Left lung (tissue), 10 donors: Measurements from ENCODE around the gene GPBAR1. TPM values are rescaled to one million over a fixed set of nuclear protein-coding genes. Genes with fewer than 3 reads are reported as not detected.

Source experiments
- ATAC-seq: fragments of 200-7000 bp; cut with Tn5 transposase; one replicate; pipeline ENCODE4 v1.9.1; 2020; ENCODE audit warnings: moderate library complexity
- DNase-seq, 4 donors: peaks; one replicate each; pipeline ENCODE4 v3.0.0-alpha.2; 2013 to 2020
- H3K27ac ChIP-seq, 2 donors: fragments of 200-600 bp; sonication (generic) in 1 of 2; one replicate each; pipeline versions ENCODE4 v1.5.0 to v1.8.0; 2020 to 2021
- H3K27me3 ChIP-seq, 2 donors: fragments of 200-600 bp; sonication (generic) in 1 of 2; one replicate each; pipeline versions ENCODE4 v1.5.0 to v1.8.0; 2020 to 2021
- H3K36me3 ChIP-seq, 2 donors: fragments of 200-600 bp; sonication (generic) in 1 of 2; one replicate each; pipeline versions ENCODE4 v1.5.0 to v1.8.0; 2020 to 2021
- H3K4me1 ChIP-seq, 2 donors: fragments of 200-600 bp; one replicate each; pipeline ENCODE4 v1.8.0; 2021
- H3K4me3 ChIP-seq, 2 donors: fragments of 200-600 bp; sonication (generic) in 1 of 2; one replicate each; pipeline versions ENCODE4 v1.5.0 to v1.8.0; 2020 to 2021; ENCODE audit warnings: mild to moderate bottlenecking in 1 of 2
- H3K9me3 ChIP-seq, 2 donors: fragments of 200-600 bp; sonication (generic) in 1 of 2; one replicate each; pipeline versions ENCODE4 v1.5.0 to v1.8.0; 2020 to 2021
- intact Hi-C, 2 donors: fragments of 100-400 bp; cut with DNase I; formaldehyde crosslinking; loops; one replicate each; pipeline versions ENCODE4 v1.11.2 to v1.14.2; 2022
- polyA plus RNA-seq, 6 donors: library from polyadenylated mRNA; unstranded; fragments of 120-200 nt; gene quantifications; one replicate each; pipeline ENCODE4 v1.2.1, GENCODE V29; 2013; ENCODE audit not compliant: insufficient read length in 6 of 6
- total RNA-seq, 2 donors: library from RNA; stranded (reverse); fragmentation: NEBNext Ultra II Directional; extraction: Animal tissue kit (Norgen Biotek cat#: 25700); gene quantifications; one replicate each; pipeline ENCODE4 v1.2.1, GENCODE V29; 2021
- TF ChIP-seq, protein P1 (sequence below), 2 donors: fragments of 200-600 bp; sonication (generic) in 1 of 2; IDR thresholded peaks; one replicate each; pipeline versions ENCODE4 v1.5.0 to v1.8.0; 2021; ENCODE audit warnings: antibody characterized with exemption in 2 of 2
- donor health status: DM: no; HTN: yes; CAD: no.
- donor health status: DM: no; HTN: no; CAD: no.

The GPBAR1 gene
- total and polyA plus RNA-seq, 8 donors, result 0.88 to 4.3 (median 1.3) TPM

DNA sequence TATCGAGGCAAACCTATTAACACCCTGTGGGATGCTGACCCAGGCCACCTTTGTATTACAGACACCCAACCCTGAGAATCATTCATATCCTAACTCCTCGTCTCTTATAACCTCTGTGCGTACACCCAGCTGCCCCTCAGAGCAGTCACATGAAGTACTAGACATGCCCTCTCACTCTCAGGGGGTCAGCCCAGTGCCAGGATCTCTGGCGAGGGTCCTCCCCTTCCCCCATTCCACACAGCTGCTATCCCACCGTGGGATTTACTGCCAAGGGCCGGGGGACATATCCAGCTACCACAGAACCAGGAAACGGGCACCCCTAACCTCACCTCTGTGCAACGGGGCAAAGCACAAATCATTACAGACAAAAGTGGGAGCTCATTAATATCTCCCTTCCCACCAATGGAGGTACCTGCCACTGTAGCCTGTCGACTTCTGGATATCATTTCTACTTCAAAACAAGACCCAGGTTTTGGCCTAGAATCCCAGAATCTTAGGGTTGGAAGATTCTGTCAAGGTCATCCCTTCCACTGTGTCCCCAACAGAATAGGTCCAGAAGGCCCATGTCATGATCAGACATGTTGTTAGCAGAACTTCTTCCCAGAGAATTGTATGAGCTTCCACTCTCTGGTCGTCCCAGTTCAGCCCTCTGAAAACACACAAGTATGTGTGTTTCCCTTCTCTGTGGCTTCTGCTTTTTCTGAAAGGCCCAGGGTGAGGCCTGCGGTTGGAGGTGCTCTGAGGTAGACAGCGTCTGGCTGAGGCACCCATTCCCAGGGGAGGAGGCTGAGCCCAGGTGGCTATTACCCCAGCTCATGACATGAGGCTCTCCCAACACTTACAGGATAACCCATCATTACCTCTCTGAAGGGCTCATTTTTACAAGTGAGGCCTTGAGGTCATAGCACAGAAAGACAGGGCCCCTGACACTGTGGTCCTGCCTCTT, 29.8 kb downstream of the GPBAR1 start:
- Histone ChIP-seq H3K4me1 (peaks cover 58 to 93% of the 10 kb centered on the region in 2 donors), H3K36me3 (no peaks in the 10 kb centered on the region), H3K27me3 (no peaks in the 10 kb centered on the region), H3K4me3 (peak overlapping the region; percentile 75 to 95), H3K9me3 (no peaks in the 10 kb centered on the region), H3K27ac (peak overlapping the region; percentile 98)
- ATAC-seq (no peak), DNase-seq (peak in 1 of 4 donors; percentile 55)
- TF ChIP-seq, protein P1, sequence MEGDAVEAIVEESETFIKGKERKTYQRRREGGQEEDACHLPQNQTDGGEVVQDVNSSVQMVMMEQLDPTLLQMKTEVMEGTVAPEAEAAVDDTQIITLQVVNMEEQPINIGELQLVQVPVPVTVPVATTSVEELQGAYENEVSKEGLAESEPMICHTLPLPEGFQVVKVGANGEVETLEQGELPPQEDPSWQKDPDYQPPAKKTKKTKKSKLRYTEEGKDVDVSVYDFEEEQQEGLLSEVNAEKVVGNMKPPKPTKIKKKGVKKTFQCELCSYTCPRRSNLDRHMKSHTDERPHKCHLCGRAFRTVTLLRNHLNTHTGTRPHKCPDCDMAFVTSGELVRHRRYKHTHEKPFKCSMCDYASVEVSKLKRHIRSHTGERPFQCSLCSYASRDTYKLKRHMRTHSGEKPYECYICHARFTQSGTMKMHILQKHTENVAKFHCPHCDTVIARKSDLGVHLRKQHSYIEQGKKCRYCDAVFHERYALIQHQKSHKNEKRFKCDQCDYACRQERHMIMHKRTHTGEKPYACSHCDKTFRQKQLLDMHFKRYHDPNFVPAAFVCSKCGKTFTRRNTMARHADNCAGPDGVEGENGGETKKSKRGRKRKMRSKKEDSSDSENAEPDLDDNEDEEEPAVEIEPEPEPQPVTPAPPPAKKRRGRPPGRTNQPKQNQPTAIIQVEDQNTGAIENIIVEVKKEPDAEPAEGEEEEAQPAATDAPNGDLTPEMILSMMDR (IDR thresholded peaks at IDR 0.05), result no peak
- intact Hi-C loops, result no loop called here

DNA sequence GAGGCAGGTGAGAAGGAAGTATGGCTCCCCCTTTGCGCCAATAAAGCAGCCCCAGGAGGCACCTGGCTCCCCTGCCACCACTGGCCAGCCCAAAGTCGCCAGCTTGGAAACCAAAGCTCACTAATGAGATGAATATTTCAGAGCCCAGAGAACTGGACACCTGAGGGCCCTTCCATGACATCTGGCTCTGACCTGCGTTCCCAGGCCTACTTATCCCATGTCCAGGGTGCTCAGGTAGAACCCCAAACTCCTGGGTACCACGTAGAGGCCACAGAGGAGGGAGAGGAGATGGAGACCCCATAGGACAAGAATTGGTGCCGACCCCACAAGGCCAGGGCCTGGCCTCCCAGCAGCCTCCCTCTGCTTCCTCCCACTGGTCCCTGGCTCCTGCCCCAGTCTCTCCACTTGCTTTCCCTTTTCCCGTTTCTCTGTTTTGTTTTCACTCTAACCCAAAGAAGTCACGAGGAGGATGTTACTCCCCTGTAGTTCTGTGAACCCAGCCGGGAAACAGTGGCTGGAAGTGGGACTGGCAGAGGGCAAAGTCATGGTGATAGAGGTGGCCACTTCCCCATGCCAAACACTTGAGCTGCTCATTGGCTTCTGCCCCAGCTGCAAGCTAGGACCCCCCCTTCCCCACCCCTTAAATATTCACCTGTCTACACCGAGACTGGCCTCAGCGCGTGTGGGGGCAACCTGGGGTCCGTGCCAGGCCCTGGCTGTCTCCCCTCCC, 30.7 kb downstream of the GPBAR1 start:
- no peaks in the 10 kb centered on the region for H3K36me3 ChIP-seq
- TF ChIP-seq, protein P1 (IDR thresholded peaks at IDR 0.05), result no peak
- no peaks in the 10 kb centered on the region for H3K9me3 ChIP-seq
- H3K4me1 ChIP-seq, result peaks cover 49 to 85% of the 10 kb centered on the region in 2 donors
- ATAC-seq (peak; percentile 26), DNase-seq (peak in 1 of 4 donors; percentile 77)
- no peaks in the 10 kb centered on the region for H3K27me3 ChIP-seq
- peak overlapping the region; percentile 98 for H3K27ac ChIP-seq
- H3K4me3 ChIP-seq, result peak overlapping the region; percentile 75 to 95
- intact Hi-C loops, result no loop called here

DNA sequence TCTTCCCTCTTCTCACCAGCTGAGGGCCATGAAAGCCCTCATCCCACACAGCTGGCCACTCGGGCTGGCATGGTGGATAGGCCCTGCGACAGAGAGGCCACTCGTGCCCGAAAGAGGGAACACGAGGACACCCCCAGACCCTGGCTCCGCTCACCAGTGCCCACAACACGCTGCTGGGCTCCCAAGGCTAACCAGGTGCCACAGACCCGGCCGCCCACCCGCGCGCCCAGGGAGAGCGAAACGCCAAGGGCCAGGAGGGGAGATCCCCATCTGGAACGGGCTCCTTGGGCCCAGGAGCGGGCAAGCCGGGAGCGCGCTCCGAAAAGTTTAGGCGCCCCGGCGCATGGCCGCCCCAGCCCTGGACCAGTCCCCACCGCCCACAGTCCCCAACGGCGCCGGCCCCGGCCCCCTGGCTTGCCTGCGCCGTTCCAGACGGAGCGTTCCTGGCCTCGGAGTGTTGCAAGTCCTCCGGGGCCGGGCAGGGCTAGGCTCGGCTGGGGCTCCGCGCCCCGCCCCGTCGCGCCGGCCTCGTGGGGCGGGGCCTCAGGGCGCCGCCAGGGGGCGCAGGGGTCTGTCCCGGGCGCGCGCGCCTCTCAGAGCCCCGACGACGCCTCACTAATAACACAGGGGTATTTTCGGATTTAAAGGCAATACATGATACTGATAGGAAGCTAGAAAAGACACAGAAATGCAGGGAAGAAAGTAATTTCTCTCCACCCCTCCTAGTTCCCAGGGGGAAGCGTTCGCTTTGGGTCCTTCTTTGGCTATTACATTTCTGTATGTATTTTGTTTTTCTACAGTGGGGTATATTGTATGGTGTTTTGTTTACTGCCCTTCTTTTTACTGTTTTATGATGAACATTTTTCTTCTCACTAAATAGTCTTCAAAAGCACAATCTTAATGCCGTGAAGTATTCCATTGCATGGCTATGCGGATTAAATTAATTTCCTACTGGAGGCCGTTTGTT, 31.5 kb downstream of the GPBAR1 start, which contains the start of gene TMBIM1:
TSS of gene TMBIM1 (minus strand) at position 456 of the 967 bp plus-strand sequence. CDS start 10,362 bp downstream, outside the sequence.
- peak; percentile 77 to 96 (median 82) for DNase-seq

GRCh38 chr2:218293715-218294429, 33.1 kb downstream of the GPBAR1 start:
- ATAC-seq (no peak), DNase-seq (no peak)
- intact Hi-C loops, result no loop called here
- H3K9me3 ChIP-seq, result no peaks in the 10 kb centered on the region
- peak overlapping the region; percentile 83 to 98 for H3K27ac ChIP-seq
- no peaks in the 10 kb centered on the region for H3K36me3 ChIP-seq
- TF ChIP-seq, protein P1 (IDR thresholded peaks at IDR 0.05), result no peak
- H3K27me3 ChIP-seq, result no peaks in the 10 kb centered on the region
- peaks cover 32 to 61% of the 10 kb centered on the region in 2 donors for H3K4me1 ChIP-seq
- H3K4me3 ChIP-seq, result no peak overlapping the region

More for the DNA sequence above, 31.5 kb downstream of the GPBAR1 start, which contains the start of gene TMBIM1:
- Histone ChIP-seq H3K27ac (peak within 1 kb of the TSS; percentile 98), H3K27me3 (no peaks in the 10 kb centered on the region), H3K4me1 (peaks cover 41 to 76% of the 10 kb centered on the region in 2 donors), H3K4me3 (peak within 1 kb of the TSS; percentile 75 to 95), H3K36me3 (no peaks in the 10 kb centered on the region), H3K9me3 (no peaks in the 10 kb centered on the region)
- ATAC-seq, result peak; percentile 90
- TF ChIP-seq, protein P1 (IDR thresholded peaks at IDR 0.05), result peak; percentile 97 to 98
- intact Hi-C loops, result no loop called here
